GM21423 (cell line): ENCODE results near the gene RASAL3.
"Not testable (repeated sequence)": the region's sequence is repeated elsewhere in the genome, so short reads cannot be mapped to it uniquely, and the experiment has no call there.

Experiments used
- ATAC-seq: cut with Tn5 transposase; IDR thresholded peaks from one replicate; pipeline ENCODE4 v1.9.1; 2021; ENCODE audit warnings: mild to moderate bottlenecking, moderate library complexity; ENCODE audit not compliant: unreplicated experiment

The RASAL3 gene

DNA sequence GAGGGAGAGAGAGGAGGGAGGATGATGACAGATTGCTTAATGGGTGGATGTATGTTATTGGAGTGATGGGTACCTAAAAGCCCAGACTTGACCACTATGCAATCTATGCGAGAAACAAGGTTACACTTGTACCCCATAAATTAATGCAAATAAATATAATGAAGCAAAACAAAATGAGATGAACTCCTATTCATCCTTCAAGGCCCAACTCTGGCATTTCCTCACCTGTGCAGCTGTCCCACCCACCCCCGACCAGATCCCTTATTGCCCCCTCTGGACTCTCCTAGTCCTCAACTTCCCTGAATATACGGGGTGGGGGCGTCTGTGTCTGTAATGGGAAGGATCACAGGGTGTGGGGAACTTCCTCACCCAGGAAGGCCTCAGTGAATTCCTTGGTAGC, 10.8 kb upstream of the RASAL3 start:
- no peak for ATAC-seq

DNA sequence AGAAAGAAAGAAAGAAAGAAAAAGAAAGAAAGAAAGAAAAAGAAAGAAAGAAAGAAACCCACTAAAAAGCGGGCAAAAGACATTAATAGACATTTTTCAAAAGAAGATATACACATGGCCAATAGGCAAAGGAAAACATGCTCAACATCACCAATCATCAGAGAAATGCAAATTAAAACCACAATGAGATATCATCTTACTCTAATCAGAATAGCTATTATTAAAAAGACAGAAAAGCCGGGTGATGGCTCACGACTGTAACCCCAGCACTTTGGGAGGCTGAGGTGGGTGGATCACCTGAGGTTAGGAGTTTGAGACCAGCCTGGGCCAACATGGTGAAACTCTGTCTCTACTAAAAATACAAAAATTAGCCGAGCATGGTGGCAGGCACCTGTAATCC, 9.5 kb upstream of the RASAL3 start:
- ATAC-seq: not testable (repeated sequence)

DNA sequence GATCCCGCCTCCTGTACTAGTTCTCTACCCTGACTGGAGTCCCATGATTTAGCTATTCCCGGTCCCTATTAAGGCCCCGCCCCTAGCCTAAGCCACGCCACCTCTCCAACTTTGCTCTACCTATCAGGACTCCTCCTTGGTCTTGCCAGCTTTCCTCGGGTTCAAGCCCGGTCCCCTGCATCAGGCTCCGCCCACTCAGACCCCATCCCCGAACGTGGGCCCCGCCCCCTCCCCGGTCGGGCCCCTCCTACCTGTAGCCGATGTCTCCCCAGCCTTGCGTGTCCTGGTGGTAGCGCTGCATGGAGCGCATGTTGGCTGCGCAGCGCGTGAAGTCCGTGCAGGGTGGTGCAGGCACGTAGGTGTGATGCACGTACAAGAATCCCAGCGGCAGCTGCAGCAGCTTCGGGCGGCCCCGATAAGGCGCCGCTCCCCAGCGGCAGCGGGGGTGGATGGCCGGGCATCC, 7.3 kb upstream of the RASAL3 start:
- ATAC-seq: no peak

DNA sequence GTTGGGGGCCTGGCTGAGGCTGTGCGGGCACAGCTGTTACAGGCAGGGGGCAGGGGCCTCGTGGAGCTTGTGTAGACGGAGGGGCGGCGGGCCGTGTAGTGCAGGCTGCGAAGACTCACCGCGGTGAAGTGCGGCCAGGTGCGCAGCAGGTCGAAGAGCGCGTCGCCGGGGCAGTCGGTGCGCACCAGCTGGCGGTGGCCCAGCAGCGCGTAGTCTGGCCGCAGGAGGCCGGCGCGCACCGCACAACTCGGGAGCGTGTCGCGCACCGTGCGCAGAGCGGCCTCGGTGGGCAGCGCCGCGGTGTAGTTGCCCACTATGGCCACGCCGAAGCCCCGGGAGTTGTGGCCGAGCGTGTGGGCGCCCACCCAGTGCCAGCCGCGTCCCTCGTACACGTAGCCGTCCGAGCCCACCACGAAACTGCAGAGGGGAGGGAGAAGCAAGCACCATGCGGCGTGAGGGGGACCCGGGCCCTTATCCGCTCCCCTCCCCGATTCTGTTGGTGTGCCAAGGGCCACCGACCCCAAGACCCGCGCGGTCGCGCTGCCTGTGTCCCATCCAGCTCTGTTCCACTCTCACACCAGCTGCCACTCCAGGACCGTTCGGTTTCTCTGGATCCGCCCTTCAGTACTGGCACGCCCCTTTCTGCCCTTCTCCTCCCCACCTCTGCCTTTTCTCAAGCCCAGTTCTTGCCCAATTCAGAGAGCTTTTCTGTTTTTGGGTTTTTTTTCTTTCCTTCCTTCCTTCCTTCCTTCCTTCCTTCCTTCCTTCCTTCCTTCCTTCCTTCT, 5.4 kb upstream of the RASAL3 start:
- ATAC-seq: no peak

- no peak for ATAC-seq
Measured at GRCh38 chr19:15468675-15469512, 4.5 kb upstream of the RASAL3 start.

GRCh38 chr19:15467734-15468214, 3.4 kb upstream of the RASAL3 start:
- no peak for ATAC-seq

DNA sequence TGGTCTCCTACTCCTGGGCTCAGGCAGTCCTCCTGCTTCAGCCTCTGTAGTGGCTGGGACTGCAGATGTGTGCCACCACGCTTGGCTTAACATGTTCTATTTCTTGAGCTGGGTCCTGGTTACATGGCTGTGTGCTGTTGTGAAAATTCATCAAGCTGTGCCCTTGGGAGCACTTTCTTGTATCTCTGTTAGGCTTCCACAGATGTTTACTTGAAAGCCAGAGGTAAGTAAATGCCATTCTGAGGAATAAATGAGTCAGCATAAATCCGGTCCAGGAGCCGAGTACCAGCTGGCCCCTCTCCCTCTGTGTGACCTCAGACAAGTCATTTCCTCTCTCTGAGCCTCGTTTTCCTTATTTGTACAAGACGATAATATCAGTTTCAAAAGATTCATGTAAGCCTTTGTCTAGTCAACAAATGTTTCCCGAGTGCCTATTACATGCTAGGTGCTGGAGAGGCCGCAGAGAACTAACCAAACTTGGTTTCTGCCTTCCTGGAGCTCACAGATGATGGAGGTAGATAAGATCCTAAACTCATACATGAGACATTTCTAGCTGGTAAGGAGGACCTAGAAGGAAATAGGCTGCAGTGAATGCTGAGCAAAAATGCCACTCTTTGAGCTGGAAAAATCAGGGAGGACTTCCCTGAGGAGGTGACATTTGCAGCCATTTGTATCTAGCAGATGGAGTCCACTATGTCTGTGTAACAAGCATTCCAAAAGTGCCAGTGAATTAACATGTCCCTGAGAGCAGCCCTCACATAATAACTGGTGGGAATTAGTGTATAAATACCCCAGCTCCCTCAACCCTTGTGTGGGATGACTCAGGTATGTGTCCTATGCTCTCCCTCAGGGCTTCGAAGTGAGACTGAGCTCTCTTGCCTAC, 2.7 kb upstream of the RASAL3 start:
- ATAC-seq: peak; percentile 53

DNA sequence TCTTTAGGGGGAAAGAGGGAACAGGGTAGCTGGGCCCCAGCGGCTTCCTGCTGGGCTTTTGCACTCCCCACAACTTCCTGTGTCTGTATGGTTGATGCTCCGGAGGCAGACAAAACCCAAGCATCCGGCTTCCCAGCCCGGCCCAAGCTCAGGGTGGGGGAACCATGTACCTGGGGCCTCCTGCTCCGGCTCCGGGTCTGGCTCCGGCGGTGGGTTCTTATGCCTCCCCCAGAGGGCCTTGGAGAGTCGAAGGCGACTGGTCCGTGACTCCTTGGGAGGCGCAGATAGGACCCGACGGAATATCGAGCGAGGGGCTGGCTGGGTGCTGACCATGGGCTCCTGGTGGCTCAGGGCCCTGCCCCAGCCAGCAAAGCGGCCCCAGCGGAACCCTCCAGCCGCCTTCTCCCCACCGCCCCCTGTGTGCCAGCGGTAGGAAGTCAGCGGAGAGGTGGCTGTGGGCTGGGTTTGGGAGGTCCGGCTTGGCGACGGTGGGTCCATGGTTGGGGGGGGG, 428 bp downstream of the RASAL3 start:
- peak; percentile 48 for ATAC-seq

DNA sequence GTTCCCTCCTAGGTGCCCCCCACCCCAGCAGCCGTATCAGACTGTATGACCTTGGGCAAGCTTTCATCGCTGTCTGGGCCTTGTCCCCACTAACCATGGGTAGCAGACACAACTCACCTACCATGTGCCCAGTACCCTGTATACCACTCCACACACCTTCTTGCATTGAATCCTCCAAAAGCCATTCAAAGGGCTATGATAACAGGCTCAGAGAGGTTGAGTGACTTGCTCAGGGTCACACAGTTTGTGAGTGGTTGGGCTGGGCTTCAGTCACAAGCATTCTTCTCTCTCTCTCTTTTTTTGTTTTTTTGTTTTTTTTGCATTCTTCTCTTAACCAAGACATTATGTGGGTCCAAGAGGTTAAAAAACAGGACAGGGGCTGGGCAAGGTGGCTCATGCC, 2.6 kb downstream of the RASAL3 start:
- ATAC-seq: no peak

DNA sequence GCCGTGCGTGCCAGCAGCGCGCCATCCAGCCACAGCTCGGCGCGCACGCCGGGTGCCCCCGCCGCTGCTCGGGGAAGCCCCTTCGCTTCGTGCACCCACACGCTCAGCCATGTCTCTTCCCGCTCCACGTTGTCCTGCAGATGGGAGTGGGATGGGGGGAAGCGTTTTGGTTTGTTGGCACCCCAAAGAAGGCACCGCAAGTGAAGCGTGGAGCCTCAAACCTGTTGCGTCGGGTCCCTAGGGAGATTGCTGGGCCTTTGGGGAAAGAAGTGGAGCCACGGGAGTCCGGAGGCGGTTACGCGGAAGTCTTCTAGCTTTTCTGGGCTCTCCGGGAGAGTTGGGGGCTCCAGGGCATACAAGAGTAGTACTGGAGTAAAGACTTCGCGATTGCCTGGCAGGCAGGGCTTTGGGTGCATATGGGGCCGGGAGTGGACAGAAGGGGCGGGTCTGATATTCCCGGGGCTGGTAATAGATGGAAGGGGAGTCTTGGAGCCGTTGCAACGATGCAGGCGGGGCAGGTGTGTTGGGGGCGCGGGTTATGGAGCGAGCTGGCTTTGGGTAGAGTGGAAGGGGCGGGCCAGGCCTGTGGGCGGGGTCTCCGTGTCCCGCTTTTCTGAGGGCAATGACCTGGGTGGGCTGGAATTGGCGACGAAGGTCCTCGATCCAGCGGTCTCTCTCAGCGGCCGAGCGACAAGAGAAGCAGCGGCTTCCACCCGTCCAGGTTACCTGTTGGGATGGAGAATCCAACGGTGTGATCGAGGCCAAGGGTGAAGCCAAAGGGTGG, 6.5 kb downstream of the RASAL3 start:
- no peak for ATAC-seq

DNA sequence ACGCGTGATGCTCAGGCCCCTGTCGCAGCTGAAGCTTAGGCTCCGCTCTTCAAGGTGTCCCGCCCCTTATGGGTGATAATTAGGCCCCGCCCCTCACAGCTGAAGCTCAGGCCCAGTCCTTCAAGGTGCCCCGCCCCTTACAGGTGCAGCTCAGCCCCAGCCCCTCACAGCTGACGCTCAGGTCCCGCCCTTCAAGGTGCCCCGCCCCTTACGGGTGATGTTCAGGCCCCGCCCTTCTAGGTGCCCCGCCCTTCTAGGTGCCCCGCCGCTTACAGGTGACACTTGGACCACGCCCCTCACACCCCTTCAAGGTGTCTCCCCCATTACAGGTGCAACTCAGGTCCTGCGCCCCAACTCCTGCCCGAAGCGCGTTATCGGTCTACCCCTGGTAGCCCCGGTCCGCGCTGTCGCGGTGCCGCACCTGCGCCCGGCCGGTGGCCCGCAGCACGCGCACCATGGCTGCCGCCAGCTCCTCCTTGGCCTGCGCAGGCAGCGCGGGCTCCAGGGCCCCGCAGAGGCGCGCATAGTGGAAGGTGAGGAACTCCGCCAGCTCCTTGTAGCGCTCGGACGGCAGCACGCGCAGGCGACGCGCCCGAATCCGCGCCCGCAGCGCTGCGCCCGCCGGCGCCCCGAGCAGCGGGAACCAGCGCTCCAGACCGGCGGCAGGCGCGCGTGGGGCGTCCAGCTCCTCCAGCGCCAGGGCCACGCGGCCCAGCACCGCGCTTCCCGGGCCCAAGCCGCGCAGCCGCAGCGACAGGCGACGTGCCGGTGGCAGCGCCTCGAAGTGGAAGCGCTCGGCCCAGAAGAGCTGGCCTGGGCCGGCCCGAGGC, 7.3 kb downstream of the RASAL3 start:
- ATAC-seq: no peak

GRCh38 chr19:15456441-15456840, 7.9 kb downstream of the RASAL3 start:
- ATAC-seq: no peak

DNA sequence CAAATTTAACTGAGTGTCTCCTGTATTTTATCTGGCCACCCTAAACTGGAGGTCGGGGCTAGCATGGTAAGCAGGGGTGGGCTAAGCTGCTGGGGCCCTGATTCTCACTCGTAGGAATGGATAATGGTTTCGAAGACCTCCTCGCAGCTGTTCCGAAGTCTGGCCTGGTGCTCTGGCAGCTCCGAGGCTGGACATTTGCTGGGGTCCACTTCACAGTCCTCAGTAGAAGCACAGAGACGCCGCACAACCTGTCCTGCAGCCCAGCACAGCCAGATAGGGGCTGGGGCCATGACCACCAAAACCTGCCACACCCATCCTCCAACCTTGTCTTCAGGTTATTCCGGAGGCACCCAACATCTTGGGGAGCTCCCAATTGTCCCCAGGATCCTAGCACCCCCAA, 8.3 kb downstream of the RASAL3 start:
- no peak for ATAC-seq

DNA sequence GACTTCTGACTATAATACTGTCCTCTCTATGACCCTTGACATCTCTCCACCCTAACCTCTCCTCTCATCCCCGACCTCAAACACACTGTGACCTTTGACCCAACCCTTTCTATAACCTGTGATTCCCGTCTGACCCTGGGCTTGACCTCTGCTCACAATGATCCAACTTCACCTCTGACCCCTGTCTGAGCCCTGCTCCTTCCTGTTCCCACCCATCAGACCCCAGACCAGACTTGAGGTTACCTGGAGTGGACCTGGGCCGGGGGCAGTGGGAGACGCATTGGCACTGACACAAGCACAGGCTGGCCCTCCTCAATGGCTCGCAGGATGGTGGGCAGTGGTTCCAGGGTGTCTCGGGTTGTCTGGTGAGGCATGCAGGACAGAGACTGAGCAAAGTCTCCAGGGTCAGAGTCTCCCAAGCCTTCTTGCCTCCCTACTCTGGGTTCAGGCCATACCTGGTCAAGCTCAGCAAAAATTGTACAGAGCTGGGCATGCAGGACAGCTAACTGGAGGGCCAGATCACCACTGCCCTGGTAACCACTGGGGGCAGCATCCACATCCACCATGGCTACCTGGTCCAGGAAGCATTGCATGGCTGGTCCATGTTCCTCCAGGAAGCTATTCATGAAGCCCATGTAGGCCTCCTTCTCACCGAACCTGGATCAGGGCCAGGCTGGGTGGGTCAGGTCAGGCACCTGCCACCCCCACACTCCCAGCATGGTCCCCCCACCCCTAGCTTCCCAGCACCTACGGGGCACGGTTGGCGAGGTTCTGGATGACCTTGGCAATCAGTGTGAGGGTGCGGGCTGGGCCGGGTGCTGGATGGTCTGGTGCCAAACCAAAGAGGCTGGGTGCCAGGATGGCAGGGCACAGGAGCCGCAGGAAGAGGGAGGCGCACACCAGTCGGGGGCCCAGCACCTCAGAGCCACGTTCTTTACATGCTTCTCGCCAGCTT, 10.2 kb downstream of the RASAL3 start:
- no peak for ATAC-seq

DNA sequence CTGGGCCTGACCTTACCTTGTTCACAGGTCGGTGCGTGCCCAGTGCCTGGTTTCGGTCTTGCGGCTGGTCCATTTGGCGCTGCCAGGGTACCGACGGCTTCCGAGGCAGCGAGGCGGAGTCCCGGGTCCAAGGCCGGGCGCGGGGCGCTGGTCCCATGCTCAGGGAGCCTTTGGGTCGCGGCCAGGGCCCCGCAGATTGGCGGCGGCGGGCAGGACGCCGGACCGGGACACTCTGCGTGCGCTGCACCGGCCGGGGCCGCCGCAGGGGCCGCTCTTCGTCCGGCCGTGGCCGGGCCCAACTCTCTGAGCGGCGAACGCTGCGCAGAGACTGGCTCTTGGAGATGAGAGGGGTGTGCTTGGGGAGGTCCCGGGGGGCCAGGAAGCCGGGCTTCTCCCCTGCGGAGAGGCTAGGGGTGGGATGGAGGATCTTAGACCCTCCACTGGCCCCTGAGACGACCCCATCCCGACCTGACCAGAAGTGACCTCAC, 11.2 kb downstream of the RASAL3 start:
- ATAC-seq: no peak

DNA sequence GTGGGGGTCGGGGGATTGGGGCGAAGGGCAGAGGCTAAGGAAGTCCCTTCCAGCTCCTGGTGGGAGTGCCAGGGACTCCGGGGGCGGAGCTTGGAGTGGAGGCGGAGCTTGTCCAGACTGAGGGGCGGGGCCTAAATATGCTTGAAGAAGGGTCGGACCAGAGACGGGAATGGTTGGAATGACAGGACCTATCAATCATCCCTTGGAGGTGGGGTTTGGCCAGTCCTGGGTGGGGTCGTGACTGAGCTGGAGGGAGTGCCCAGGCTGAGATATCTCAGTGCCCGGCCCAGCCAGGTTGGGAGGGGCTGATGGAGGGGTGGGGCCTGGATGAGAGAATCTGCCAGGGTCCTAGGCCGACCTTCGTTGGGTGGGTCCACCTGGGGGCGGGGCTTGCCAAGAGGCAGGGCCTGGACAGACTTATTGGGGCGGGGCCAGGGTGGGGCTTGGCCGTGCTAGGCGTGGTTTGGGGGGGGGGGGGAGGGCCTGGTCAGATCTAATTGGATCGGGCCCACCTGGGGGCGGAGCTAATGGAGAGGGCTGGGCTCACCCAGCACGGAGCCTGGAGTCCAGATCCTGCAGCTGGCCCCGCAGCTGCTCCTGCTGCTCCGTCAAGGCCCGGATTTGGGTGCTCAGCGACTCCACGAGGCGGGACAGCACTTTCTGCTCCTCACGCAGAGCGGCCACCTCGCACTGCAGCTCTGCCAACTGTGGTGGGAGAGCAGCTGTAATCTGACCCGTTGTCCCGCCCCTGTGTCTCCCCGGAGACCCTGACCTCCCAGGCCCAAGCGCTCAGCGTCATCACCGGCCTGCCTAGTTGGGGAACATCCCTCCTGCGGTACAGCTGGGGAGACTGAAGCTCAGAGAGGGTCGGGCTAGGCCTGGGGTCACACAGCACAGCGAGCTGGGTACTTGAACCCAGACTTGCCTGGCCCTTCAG, 12.0 kb downstream of the RASAL3 start:
- no peak for ATAC-seq

DNA sequence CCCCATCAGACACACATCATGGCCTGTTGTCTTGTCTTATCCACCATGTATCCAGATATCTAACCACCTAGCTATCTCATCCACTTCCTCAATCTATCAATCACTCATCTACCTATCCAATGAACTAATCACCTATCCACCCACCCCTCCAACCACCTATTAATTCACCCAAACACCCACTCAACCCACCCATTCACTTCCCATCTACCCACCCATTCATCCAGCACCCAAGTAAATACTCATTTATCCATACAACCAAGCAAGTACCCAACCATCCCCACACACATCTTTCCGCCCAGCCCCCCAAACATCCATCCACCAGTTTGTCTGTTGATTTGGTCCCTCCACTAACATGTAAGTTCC, 13.8 kb downstream of the RASAL3 start:
- no peak for ATAC-seq
